GM12892 (cell line): ENCODE measurements around the gene NRXN3.

ENCODE experiments used
- DNase-seq: peaks from one replicate; pipeline ENCODE4 v3.0.0; 2011; ENCODE audit not compliant: insufficient read length
- FAIRE-seq: peaks from 2 replicates; lab custom pipeline; 2011; peaks lifted over from hg19 to GRCh38; lab: Jason Lieb, UNC
- POLR2A ChIP-seq: IDR thresholded peaks from 2 replicates; pipeline ENCODE4 v1.6.1; 2011; ENCODE audit warnings: low read depth, low read length, control low read depth
- POLR2AphosphoS5 ChIP-seq: IDR thresholded peaks from 2 replicates; pipeline ENCODE4 v1.6.1; 2011; ENCODE audit warnings: low read depth, low read length, control low read depth
- TAF1 ChIP-seq: IDR thresholded peaks from 2 replicates; pipeline ENCODE4 v1.6.1; 2011; ENCODE audit warnings: low read depth, mild to moderate bottlenecking, control low read depth, low read length, borderline replicate concordance

The NRXN3 gene

DNA sequence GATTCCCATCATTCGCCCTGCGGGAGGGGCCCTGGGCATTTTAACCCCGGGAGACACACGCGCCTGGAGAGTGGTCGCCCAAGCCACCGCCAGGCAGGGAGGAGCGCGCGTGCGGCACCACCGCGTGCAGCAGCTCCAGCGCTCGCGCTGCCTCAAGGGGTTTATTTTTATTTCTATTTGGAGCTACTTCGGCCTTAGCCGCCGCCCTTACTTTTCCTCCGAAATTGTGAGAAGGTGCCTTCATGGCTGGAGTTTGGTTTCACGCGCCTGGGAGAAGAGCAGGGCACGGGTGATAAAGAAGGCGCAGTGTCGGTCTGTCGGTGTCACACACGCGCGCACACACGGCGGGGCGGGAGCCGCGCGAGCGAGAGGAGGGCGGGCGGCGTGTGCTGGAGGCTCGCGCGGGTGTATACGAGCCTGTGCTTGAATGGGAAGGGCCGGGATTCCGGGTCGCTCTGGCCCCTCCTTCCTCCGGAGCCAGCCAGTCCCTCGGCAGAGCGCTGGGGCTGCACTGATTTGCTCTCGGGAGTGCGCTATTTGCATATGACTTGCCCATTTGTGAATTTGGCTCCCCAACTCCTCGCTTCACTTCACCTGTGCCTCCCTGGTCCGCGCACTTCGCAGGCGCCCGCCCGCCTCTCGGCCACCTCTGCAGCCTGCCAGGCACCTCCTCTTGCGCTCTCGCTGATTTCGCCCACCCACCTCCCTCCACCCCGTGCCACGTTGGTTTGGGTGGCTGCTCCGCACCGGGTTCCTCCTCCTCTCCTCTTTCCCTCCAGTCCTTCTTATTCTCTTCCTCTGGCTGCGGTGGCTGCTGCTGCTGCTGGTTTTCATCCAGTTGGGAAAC lies 1108.8 kb downstream of the NRXN3 start:
- TF ChIP-seq POLR2AphosphoS5 = no peak
- TF ChIP-seq POLR2A = no peak
- FAIRE-seq (no peak), DNase-seq (no peak)

DNA sequence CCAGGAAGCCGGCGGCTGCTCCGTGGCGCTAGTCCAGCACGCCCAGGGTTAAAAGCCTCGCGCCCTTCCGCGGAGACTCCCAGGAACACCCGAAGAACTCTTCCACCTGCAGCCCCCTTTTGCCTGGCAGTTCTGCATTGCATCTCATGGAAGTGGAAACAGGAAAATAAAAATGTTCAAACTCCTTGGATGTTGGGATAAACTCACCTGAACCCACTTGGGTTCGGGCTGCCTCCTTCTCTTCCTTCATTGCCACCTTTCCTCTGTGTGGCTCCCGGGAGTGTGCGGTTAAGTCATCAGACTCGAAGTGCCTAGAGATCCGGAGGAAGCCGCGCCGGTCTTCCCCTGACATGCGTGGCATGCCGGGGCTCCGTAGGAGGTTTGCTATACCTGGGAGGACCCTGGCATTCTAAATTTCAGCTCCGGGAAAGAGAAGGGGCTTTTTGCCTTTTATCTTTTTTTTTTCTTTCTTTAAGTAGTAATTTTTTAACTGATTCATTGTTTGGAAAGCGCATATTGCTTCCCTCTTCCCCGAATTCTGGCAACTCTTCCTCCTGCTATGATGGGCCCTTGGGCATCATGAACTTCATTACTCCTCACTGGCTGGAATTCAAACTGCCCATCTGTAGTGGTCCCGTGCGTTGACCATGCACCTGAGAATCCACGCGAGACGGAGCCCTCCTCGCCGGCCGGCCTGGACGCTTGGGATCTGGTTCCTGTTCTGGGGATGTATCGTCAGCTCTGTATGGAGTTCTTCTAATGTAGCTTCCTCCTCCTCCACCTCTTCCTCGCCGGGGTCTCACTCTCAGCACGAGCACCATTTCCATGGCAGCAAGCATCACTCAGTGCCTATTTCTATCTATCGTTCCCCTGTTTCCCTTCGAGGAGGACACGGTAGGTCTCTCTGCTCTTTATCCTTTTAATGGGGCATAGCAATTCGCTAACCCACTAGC lies 1109.7 kb downstream of the NRXN3 start:
- FAIRE-seq (no peak), DNase-seq (no peak)
- TF ChIP-seq TAF1 (no peak), POLR2AphosphoS5 (no peak), POLR2A (no peak)

- TF ChIP-seq POLR2AphosphoS5 = no peak
- no peak for TF ChIP-seq POLR2A
- TF ChIP-seq TAF1 = no peak
- FAIRE-seq = no peak
- no peak for DNase-seq
Observed at GRCh38 chr14:79281244-79282152, 1111.3 kb downstream of the NRXN3 start.

DNA sequence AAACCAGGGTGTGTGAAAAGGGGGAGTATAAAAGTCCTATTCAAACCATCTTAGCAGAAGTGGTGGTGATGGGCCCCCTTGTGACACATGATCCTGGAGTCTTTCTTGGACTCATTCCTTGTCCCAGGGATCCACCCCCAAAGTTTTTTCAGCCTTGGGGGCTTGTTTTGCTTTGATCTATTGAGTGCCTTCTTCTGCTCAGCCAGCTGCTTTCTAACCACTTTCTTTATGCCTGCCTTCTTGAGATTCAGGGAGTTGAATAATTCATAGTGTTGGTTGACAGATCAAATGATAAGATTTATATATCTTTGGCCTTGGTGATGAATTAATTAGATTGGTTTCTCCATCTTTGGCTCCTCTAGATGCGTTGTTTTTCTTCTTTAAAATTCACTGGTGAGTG lies 1114.4 kb downstream of the NRXN3 start:
- no peak for FAIRE-seq
- DNase-seq = no peak
- TF ChIP-seq POLR2AphosphoS5 = no peak
- no peak for TF ChIP-seq POLR2A
- TF ChIP-seq TAF1 = no peak

DNA sequence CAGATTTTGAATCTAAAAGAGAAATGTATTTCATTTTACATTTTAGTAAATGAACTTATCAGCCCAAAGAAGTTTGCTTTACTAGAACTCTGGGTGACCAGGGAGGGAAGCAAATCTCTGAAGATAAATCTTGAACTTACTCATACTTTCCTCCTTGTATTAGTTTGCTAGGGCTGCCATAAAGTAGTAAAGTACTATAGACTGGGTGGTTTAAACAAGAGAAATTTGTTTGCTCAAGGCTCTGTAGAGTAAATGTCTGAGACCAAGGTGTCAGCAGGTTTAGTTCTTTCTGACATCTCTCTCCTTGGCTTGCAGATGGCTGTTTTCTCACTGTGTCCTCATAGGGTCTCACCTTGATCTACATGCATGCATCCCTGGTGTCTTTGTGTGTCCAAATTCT lies 1115.1 kb downstream of the NRXN3 start:
- FAIRE-seq (no peak), DNase-seq (no peak)
- no peak for TF ChIP-seq POLR2AphosphoS5
- no peak for TF ChIP-seq POLR2A
- TF ChIP-seq TAF1 = no peak

DNA sequence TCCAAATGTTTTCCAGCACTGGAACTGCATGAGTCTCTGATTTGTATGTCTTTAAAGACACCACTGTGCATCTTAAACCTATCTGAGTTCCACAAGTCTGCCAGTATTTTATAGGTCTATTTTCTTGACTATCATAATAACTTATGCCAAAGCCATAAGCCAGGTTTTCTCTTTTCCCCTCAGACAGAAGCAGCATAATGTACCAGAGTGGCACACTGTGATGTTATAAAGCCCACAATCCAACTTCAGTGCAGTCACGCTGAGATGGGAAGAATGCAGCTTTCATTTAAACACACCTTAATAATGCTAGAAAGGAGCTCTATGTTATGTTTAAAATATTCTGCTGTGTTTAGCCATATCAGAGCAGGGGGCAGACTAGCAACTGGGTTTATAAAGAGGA lies 1117.8 kb downstream of the NRXN3 start:
- TF ChIP-seq TAF1 (no peak), POLR2A (no peak), POLR2AphosphoS5 (no peak)
- FAIRE-seq = no peak
- DNase-seq = no peak

- TF ChIP-seq TAF1 = no peak
- TF ChIP-seq POLR2A = no peak
- DNase-seq = no peak
- no peak for FAIRE-seq
Observed at GRCh38 chr14:79293482-79294177, 1123.5 kb downstream of the NRXN3 start.

GRCh38 chr14:79294499-79294898 lies 1124.3 kb downstream of the NRXN3 start:
- TF ChIP-seq POLR2AphosphoS5 = no peak
- TF ChIP-seq POLR2A = no peak
- no peak for TF ChIP-seq TAF1

GRCh38 chr14:79295385-79295784 lies 1125.2 kb downstream of the NRXN3 start:
- DNase-seq (no peak), FAIRE-seq (no peak)
- TF ChIP-seq TAF1 (no peak), POLR2AphosphoS5 (no peak), POLR2A (no peak)

More at GRCh38 chr14:79294499-79294898, 1124.3 kb downstream of the NRXN3 start:
- DNase-seq (no peak), FAIRE-seq (no peak)

DNA sequence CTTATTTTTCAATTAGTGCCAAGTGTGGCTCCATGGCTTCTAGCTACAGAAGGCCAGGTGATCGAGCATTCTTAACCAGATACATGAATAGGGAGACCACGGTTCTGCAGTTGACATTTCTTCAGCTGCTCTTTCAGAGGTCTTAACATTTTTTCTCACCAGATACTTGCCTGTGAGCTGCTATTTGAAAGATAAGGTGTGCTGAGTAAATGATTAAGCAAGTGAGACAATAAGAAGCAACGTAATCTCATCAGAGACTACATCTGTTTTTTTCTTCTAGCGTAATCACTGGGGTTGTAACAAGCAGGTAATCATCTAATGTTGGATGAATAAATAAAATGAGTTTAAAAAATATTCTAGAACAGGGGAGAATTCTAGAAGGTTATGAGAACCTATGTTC lies 1128.2 kb downstream of the NRXN3 start:
- no peak for FAIRE-seq
- no peak for TF ChIP-seq TAF1
- no peak for TF ChIP-seq POLR2A
- no peak for TF ChIP-seq POLR2AphosphoS5
- no peak for DNase-seq

GRCh38 chr14:79299162-79299561 lies 1129.0 kb downstream of the NRXN3 start:
- FAIRE-seq = no peak
- no peak for TF ChIP-seq TAF1
- no peak for TF ChIP-seq POLR2AphosphoS5
- no peak for TF ChIP-seq POLR2A
- DNase-seq = no peak
